Activated CD4-positive, CD25-positive, alpha-beta regulatory T cell treated with anti-CD3 and anti-CD28 coated beads, Interleukin-2, amount 50 U/mL, for 24 hours (primary cell): ENCODE data around the gene FAM53B.
A peak's percentile ranks its signal among the peaks of the same experiment; 100 is the strongest.

Source experiments
- ATAC-seq, 2 donors: fragments of 150-1000 bp; cut with Tn5 transposase; one replicate each; pipeline ENCODE4 v1.10.0; 2021; ENCODE audit warnings: mild to moderate bottlenecking in 1 of 2, moderate library complexity in 1 of 2

The FAM53B gene

DNA sequence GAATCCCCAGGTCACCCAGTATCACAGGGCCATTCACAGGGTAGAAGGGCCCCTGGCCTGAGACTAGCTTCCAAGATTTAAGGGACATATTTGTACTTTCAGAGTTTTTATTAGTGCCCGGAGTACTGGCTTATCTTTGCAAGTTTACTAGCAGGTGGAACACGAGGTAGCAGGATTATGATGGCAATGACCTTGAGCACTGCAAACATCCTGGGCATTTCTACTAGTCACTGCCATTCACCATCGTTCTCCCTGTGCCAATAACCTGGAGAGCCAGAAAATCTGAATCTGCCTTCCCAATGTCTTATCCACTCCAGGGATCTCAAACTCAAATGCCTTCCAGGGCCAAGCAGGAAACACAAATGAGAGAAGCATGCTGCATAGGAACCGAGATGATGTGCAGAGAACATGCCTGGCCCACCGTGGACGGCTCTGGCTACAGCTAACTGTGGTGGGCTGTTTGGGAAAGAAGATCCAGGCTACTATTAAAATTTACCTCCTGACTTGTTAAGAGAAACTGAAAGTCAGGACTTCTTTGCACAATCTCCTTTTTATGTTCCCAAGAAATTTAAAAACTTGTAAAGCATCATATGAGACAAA lies 16.7 kb downstream of the FAM53B start:
- no peak for ATAC-seq

DNA sequence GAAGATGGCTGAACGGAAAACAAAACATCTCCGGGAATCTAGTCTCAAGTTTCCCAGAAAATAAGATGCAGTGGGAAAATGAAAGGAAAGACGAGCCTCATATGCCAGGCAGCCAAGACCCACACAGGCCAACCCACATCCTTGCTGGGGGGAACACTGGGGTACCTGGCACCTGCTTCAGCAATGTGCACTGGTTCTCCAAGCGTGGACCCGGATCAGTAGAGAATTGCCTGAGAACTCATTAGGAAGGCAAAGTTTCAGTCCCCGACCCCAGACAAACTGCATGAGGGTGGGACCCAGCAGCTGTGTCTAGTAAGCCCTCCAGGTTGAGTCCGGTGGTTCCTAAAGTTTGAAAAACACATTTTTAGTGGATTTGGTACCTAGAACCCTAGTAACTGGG lies 18.4 kb downstream of the FAM53B start:
- ATAC-seq: no peak

DNA sequence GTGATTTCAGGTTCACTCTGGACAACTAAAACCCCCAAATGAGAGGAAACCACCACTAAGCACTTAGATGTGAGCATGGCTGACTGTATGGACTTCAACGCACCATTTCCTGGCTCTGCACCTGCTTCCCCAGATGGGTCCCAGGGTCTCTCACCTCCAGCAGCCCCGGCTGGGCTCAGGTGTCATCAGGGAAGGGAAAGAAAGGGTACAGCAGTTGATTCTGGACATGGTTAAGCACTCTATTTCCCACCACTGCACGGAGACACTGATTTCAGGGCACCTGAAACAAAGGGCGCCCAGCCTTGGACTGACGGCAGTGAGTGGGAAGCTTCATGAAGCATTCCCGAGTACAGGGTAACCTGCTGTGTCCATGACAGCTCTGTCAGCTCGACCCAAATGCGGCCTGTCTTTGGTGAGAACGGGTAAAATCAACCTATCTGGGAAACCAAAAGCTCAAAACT lies 19.0 kb downstream of the FAM53B start:
- ATAC-seq: no peak

DNA sequence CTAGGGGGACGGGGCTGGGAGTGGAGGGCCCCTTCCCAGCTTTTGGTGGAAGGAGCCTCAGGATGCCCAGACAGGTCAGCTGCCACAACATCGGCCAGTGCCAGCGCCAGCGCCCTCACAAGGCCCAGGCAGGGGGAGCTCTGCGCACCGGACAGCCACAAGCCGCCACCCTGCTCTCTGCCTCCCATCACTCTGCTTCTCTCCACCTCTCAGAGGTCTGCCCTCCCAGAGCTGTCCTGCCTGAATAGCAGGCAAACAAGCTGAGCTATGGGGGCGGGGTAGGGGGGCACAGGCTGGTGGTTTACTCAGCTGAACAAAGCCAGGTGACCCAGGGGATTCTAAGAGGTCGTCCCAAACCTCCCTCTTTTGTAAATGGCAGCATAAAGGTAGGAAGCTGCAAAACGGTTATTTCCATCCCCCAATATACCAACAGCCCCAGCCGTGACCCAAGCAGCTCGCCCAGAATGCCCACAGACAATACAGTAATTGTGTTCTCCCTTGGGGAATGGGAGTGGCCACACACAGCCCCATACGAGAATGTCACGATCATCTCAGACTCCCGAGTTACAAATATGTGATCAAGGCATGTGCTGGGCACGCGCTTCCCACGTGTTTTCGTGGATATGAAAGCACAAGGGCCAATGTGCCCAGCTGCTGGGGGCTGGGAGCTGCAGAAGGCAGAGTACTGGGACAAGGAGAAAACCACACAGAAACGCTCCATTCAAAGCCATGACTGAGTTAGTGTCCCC lies 19.7 kb downstream of the FAM53B start:
- no peak for ATAC-seq

DNA sequence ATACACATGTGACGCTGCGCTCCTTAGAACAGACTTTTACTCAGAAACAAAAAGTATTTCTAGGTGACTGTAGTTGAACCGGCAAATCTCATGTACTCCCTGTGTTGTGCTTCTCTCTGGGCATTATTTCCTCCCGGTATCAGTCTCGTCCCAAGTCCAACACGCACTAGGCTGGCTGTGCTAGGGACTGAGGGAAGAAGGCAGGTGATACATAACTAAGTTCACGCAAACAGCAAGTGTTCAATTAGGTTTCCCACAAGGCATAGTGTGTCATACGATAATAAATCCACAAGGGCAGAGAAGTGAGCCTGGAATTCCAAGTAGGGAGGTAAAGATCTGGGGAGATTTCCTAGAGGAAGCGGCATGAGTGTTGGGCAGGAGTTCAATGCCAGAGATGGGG lies 20.4 kb downstream of the FAM53B start:
- ATAC-seq: no peak

DNA sequence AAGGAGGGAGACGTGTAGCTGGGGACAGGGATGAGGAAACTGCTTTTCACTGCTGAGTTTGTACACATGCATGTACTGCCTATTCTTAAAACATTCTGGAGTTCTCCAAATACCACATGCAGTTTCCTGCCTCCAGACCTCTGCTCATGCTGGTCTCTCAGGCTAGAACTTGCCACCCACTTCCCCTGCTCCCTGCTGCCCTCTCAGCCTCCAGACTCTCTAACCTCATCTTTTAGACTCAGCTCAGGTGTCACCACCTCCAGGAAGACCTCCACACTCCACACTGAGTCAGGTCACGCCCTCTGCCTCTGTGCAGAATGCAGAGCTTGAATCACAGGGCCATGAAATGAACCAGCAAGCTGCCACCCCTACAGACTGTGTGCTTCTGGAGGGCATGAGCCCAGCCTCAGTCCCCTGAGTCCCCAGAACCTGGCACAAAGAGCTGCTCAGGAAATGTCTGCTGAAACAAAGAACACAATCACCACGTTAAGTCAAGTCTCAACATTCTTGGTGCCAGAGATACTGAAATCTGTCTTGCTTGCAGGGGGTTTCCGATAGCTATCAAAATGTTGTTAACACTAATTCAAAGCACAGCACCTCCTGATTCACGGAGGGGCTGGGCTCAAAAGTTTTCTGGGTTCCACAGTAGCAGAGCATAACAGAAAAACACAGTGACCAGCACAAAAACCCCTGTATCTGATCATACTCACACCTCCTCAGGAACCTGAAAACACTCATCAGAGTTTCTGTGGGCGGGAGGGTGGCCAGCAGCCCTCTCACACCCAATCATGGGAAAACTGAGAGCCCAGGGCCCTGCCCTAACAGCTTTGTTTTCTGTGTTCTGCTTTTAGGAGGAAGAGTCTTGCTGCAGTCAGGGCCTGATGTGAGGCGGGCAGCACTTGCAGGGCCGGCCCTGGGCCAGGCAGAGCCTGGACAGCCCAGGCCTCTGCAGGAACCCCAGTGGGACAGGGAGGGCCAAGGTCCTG lies 21.1 kb downstream of the FAM53B start:
- peak; percentile 74 to 75 for ATAC-seq

DNA sequence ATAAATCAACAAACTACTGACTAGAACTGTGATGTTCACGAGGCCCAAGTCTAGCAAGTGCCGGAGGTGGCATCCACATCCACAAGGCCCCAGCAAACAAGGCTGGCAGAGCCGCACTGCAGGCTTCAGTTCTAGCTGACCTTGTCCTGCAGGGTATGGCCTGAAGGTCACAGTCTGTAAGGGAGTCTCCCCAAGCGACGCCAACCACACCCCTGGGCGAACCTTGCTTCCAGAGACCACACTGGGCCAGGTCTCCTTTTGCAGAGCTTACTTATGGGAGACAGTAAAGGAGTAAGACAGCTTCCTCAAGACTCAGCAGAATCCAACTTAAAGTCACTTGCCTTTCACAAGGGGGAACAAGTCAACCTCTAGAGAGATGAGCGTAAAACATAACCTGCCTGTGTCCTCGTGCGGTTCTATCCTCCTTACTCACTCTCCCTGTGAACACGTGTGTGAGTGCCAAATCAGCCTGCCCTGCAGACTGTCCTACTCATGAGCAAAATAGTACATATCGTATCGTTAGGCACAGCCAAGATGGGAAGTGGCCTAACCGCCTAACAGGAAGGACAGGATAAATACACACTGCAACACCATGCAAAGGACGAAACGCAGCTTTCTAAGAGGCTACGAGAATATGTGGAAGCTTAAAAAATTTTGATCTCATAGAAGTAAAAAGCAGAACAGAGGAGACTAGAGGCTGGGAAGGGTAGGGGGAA lies 22.7 kb downstream of the FAM53B start:
- ATAC-seq: no peak

DNA sequence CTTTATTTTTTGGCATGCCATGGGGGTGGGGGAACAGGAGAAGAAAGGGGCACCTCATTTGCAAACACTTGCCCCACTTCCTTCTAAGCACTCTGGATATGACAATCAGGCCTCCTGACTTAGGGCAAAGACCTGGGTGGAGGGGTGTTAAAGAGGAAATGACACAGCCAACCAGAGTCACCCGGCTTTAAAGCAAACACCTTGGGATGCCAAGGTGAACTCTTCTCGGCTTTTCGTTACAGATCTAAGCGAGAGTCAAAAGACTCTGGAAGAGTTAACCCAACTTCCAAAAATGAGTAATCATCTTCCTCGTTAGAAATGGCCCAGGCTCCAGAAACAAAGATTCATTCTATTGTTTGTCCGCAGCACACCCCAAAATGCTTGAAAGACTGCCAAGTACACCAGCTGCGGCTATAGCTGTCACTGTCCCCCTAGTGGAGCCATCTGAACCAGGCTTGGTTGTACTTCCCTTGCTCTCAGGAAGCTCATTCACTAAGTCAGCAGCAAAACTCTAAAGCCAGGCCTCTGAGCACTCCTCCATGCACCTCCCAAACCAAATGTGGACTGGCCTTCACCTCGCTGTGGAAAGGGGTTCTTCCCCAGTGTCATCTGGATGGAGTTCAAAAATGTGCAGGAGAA lies 24.8 kb downstream of the FAM53B start:
- peak; percentile 21 to 25 for ATAC-seq

DNA sequence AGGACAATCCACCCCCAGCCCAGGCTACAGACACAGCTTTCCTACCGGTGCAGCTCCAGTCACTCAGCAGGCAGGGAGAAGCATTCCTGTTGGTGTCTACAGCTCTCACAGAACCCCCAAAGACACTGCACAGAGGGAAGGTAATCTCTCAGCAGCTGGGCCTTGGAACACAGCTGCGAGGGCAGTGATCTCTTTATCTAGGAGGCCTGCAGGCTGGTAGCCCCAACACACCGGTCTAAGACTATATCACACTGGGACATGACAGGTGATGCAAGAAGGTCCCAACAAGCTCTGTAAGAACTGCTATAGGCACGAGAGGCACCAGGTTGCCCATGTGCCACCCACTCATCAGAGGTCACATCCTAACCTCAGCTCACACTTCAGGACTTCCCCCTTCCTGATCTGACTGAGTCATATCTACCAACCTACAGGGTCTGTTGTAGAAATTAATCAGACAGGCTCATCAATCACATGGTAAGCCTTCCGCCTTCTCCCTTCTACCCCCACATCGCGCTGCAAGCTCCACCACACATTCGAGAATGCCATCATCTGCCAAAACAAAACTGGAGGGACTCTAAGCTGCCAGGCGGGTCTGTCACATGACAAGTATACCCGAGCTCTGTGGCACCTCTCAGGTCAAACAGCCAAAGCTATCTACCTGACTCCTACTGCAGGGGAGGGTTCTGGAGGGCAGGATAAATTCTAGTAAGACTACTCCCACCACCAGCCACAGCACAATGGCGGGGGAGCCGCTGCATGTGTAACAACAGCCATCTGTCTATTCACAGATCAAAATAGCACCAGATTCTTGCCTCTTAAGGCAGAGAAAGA lies 26.1 kb downstream of the FAM53B start:
- ATAC-seq: peak; percentile 80

DNA sequence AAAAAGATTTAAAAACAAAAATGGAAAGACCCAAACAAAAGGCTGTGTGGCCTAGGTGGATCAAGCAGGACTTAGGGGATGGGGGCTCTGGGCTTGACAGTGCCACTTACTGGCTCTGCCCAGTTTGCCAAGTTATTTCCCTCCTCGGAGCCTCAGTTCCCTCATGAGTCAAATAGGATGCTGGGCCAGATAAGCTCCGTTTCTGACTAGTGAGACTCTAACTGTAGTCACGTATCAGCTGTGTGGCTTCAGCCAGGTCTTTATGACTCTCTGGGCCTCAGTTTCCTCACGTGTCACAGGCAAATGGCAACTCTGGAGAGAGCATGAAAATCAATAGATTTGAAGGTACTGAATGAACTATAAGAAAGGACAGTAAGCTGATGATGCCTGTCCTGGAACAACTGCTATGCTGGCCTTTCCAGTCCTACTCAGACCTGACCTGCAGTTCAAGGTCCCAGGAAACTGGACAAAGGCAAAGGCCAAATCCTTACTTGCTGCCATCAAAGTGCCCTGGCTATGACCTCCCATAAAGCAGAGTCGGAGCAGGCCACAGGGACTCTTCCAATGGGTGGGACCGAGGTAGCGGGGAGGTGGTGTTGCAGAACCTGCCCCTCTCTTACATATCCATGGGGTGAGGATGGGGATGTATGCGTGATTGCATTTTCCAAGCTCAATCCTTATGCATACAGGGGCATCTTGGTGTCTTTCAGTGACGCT lies 27.0 kb downstream of the FAM53B start:
- no peak for ATAC-seq

DNA sequence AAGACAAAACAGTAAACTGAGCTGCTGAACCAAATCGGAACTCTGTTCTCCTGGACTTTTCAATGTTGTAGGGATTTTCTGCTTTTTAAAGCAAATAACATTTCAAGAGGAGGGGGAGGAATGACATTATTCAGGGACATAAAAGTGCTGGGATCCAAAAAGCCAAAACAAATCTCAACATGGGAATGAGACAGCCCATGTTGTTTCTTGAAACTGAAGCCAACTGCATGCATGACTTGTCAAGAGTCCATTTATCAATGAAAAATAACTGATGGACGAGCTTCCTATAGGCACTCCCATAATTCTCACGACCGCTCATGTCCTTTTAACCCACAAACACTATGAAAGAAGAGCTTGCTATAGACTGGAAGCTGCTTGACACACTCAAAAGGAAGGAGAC lies 27.8 kb downstream of the FAM53B start:
- ATAC-seq: no peak

DNA sequence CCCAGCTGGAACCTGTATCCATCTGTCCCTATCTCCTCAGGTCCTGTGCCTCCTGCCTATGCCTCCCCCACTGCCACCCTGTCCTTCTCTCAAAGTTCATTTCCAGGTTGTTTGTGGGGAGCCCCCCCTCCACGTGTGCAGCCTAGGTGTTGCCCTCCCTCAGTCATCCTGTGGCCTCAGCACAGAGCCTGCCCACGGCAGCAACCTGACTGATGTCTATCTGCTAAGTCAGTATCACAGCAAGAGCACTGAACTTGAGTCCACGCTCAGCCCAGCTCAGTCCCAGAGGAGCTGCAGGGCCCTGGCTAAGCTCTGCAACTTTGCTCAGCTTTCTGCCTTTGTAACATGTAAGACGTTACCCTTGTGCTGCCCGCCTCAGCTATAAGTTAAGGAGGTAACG lies 28.7 kb downstream of the FAM53B start:
- no peak for ATAC-seq

DNA sequence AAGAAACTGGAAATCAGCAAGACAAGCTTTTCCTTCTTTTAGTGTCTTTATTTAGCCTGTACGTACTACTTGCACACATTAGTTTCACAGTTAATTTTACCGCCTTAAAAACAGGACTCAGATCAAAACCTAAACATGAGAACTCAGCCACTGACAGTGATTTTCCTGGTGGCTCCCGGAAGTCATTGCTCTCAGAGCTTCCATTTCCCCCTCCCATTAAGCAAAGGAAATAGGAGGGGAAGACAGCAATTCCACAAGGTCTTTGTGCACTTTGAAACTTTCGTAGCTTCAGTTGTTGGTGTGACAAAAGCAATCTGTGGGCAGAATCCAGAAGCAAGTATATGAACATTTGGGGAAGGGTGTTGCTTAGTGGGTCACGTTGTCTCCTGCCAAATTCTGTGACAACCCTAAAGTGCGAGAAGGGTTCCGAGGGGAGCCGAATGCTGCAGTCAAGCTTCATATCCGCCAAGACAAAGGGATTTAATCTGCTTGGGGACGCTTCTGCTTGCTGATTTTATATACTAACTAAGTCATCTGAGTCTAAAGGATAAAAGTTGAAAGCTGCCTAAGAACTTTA lies 30.4 kb downstream of the FAM53B start:
- no peak for ATAC-seq

DNA sequence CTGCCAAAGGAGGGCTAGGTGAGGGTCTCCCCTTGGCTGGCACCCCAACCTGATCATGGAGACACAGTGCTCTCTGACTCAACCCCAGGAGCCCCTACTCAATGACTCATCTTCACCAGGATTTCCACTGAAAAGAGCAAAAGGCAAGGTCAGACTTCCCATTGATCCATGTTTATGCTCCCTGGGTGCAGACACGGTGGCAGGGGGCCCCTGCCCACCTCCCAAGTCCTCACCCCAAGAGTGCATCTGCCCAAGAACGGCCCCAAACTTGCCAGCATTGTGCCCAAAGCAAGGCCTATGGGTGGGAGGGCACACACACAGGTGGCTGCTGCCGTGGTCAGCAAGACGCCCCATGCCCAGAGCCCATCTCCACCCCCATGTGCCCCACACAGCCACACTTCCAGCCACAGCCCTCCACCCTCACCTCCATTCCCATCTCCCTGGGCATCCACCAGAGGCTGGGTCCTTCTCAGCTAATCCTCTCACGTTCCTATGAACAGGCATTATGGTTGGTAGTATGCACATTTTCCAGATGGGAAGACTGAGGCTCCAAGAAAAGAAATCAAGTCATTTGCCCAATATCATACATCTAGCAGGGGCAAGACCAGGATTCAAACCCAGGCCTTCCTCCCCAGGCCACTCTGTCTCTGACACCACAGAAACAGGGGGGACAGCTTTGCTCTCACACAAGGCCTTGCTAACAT lies 31.3 kb downstream of the FAM53B start:
- ATAC-seq: no peak

DNA sequence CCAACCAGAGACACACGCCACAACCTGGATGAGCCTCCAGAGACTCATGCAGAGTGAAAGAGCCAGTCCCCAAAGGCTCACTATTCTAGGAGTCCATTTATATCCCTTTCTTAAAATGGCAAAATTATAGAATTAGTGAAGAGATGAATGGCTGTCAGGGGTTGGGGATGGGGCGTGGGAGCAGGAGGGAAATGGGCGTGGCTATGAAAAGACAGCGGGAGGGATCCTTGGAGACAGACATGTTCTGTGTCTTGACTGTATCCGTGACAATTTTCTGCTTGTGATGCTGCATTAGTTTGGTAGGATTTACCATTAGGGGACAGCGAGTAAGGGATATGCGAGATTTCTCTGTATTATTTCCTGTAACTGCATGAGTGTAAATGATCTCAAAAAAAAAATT lies 33.0 kb downstream of the FAM53B start:
- ATAC-seq: no peak

DNA sequence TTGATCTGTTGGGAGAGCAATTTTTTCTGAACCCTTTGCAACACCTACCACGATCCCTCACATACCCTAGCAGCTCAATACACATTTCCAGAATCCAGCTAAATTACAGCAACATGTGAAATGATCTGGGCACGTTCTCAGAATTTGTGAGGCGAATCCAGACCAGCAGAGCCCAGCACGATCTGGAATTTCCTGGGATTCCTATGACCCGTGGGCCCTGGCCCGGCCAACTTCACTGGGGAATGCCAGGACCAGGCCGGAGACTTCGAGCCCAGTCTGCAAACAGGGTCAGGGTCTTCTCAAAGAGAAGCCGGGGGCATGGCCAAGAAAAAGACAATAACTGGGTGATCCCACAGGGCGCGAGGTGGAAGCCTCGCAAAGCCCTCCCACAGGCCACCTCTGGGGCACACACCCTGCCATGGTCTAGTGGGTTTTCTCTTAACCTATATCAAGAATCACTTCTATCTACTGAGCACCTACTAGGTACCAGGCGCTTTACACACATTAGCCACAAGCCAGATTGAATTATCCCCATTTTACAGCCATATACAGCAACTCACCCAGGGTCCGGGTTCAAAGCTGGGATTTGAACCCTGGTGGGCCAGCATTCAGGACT lies 33.8 kb downstream of the FAM53B start:
- ATAC-seq: no peak

DNA sequence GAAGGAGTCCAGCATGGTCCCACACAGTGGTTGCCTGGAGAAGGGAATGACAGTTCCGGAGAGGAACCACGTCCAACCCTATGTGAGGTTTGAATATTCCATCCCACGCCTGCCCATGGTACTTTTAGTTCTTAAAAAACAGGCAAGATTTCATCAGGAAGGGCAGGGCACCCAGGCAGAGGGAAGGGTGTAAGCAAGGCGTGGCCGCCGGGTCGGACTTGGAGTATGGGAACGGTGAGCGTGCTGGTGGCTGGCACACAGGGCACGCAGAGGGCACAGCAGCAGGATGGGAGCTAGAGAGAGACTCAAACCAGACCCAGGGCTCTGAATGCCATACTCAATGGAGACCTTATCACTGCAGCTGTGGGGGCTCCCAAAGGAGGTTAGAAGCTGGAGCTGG lies 34.3 kb downstream of the FAM53B start:
- no peak for ATAC-seq

DNA sequence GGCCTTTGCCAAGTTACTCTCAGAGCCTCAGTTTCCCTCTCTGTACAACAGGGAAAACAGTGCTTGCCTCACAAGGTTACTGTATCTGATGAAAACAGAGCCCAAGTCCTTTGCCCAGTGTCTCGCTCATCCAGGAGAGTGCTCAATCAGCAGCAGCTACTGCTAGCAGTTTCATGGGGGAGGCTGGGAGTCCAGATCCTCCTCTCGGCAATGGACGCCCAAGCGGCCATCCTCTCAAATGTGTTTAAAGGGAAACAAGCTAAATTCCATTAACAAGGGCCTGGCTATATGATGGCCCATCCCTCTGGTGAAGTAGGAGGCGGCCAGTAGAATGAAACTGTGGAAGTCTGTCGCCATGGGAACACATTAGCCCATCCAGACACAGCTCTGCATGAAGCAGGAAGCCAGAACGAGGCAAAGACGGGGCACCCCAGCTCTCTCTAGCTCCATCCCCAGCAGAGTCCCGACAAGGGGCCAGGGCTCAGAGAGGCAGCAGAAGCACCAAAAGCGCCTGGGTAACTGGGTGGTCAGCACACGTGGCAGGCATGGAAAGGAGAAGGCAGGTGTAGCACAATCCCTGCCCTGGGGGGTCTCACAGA lies 35.2 kb downstream of the FAM53B start:
- no peak for ATAC-seq
